Measurements from ENCODE around the gene MIAT. TPM values are rescaled to one million over a fixed set of nuclear protein-coding genes. Genes with fewer than 3 reads are reported as not detected.

MIAT gene
- total and polyA plus RNA-seq, 2 of the 8 experiments (the other 6 are each of a cell fraction or from before 2014, with no cell fraction given), result 27.6 to 36.0 TPM

- TF ChIP-seq CHD7 (IDR thresholded peaks at IDR 0.05; ENCODE audit: insufficient replicate concordance, low read length) (no peak), ASH2L (IDR thresholded peaks at IDR 0.05; ENCODE audit: low read length) (no peak), SP1 (IDR thresholded peaks at IDR 0.05; ENCODE audit: low read depth, low read length) (no peak), SIN3A (conservative IDR thresholded peaks at IDR 0.05 in 1 of 2, IDR thresholded peaks at IDR 0.05 in 1 of 2; ENCODE audit: low read depth in 1 of 2, low read length in 2 of 2) (no peak), HDAC2 (IDR thresholded peaks at IDR 0.05; ENCODE audit: borderline replicate concordance in 1 of 2, low read depth in 2 of 2, low read length in 2 of 2) (no peak), POLR2AphosphoS5 (IDR thresholded peaks at IDR 0.05; ENCODE audit: low read depth, low read length) (no peak), GTF2F1 (IDR thresholded peaks at IDR 0.05; ENCODE audit: borderline replicate concordance, low read depth, low read length) (no peak), CBX5 (IDR thresholded peaks at IDR 0.05; ENCODE audit: low read depth, low read length) (no peak), PHF8 (conservative IDR thresholded peaks at IDR 0.05; ENCODE audit: low read depth, low read length) (no peak), RXRA (IDR thresholded peaks at IDR 0.05; ENCODE audit: insufficient read depth, low read depth, low read length) (no peak)
Observed at GRCh38 chr22:26701323-26701722, 43.9 kb downstream of the MIAT start (continued).

Data from H1 (cell line).